Astrocyte (in vitro differentiated cells and primary cell): ENCODE results near the gene CTSZ. TPM values are rescaled to one million over a fixed set of nuclear protein-coding genes. Genes with fewer than 3 reads are reported as not detected.
"Not testable (repeated sequence)": the region's sequence is repeated elsewhere in the genome, so short reads cannot be mapped to it uniquely, and the experiment has no call there.

Source experiments
- DNase-seq: peaks from one replicate; pipeline ENCODE4 v3.0.0-alpha.2; 2010; ENCODE audit warnings: low read depth
- FAIRE-seq: peaks from 2 replicates; lab custom pipeline; 2011; peaks lifted over from hg19 to GRCh38; lab: Jason Lieb, UNC
- H2AFZ ChIP-seq: 2 replicates; pipeline ENCODE4 v1.6.0; 2012; ENCODE audit warnings: low read depth, low read length, inconsistent platforms
- H3K27ac ChIP-seq: 2 replicates; pipeline ENCODE4 v1.5.1; 2011; ENCODE audit warnings: low read depth, low read length, inconsistent platforms
- H3K27me3 ChIP-seq: 2 replicates; pipeline ENCODE4 v1.6.0; 2011; ENCODE audit warnings: low read length, inconsistent platforms; ENCODE audit not compliant: insufficient read depth
- H3K36me3 ChIP-seq: 2 replicates; pipeline ENCODE4 v1.5.1; 2011; ENCODE audit warnings: low read length, inconsistent platforms; ENCODE audit not compliant: insufficient read depth
- H3K4me1 ChIP-seq: 2 replicates; pipeline ENCODE4 v1.5.1; 2011; ENCODE audit warnings: low read length, inconsistent platforms; ENCODE audit not compliant: insufficient read depth
- H3K4me2 ChIP-seq: 2 replicates; pipeline ENCODE4 v1.6.0; 2012; ENCODE audit warnings: low read length, inconsistent platforms
- H3K4me3 ChIP-seq: 2 replicates; pipeline ENCODE4 v1.5.1; 2011; ENCODE audit warnings: low read depth, mild to moderate bottlenecking, low read length, inconsistent platforms; ENCODE audit not compliant: insufficient read depth
- H3K79me2 ChIP-seq: 2 replicates; pipeline ENCODE4 v1.6.0; 2012; ENCODE audit warnings: mild to moderate bottlenecking, low read length, inconsistent platforms; ENCODE audit not compliant: insufficient read depth
- H3K9ac ChIP-seq: 2 replicates; pipeline ENCODE4 v1.6.0; 2012; ENCODE audit warnings: mild to moderate bottlenecking, low read length, inconsistent platforms
- H3K9me3 ChIP-seq: 2 replicates; pipeline ENCODE4 v1.5.1; 2012; ENCODE audit warnings: low read depth, mild to moderate bottlenecking, low read length, inconsistent platforms; ENCODE audit not compliant: insufficient read depth
- H4K20me1 ChIP-seq: 2 replicates; pipeline ENCODE4 v1.6.0; 2012; ENCODE audit warnings: low read length, inconsistent platforms; ENCODE audit not compliant: insufficient read depth
- H3K27ac Mint-ChIP-seq: one replicate; pipeline ENCODE4 v1.8.0; 2021; ENCODE audit warnings: mild to moderate bottlenecking, mixed read lengths; ENCODE audit not compliant: unreplicated experiment
- H3K27me3 Mint-ChIP-seq: one replicate; pipeline ENCODE4 v1.8.0; 2021; ENCODE audit warnings: low read depth, mixed read lengths; ENCODE audit not compliant: unreplicated experiment
- H3K36me3 Mint-ChIP-seq: one replicate; pipeline ENCODE4 v1.8.0; 2021; ENCODE audit warnings: low read depth, mixed read lengths; ENCODE audit not compliant: unreplicated experiment
- H3K4me1 Mint-ChIP-seq: one replicate; pipeline ENCODE4 v1.8.0; 2021; ENCODE audit warnings: low read depth, mixed read lengths; ENCODE audit not compliant: unreplicated experiment
- H3K4me3 Mint-ChIP-seq: one replicate; pipeline ENCODE4 v1.8.0; 2021; ENCODE audit warnings: mild to moderate bottlenecking, moderate library complexity, mixed read lengths; ENCODE audit not compliant: unreplicated experiment
- H3K9me3 Mint-ChIP-seq: one replicate; pipeline ENCODE4 v1.8.0; 2021; ENCODE audit warnings: mild to moderate bottlenecking, mixed read lengths; ENCODE audit not compliant: unreplicated experiment
- CTCF ChIP-seq: IDR thresholded peaks from 2 replicates; pipeline ENCODE4 v1.5.1; 2011; ENCODE audit warnings: low read depth, mild to moderate bottlenecking, inconsistent platforms, low read length, moderate library complexity; ENCODE audit not compliant: insufficient read depth
- EZH2 ChIP-seq: IDR thresholded peaks from 2 replicates; pipeline ENCODE4 v1.6.1; 2012; ENCODE audit warnings: mild to moderate bottlenecking, low read length, inconsistent platforms; ENCODE audit not compliant: insufficient read depth
- total RNA-seq: library from RNA; stranded (reverse); gene quantifications from 2 replicates; pipeline ENCODE4 v1.2.1, GENCODE V29; 2021

Gene CTSZ
- total RNA-seq, 1 donor from 2014 or later, result 112 TPM

GRCh38 chr20:58950603-58951002 is 56.5 kb downstream of the CTSZ start:
- Histone ChIP-seq H3K27me3 (no peaks in the 10 kb centered on the region), H4K20me1 (no peaks in the 10 kb centered on the region), H3K4me1 (no peaks in the 10 kb centered on the region), H3K79me2 (no peaks in the 10 kb centered on the region), H3K9me3 (no peaks in the 10 kb centered on the region), H3K4me2 (no peak overlapping the region), H3K36me3 (no peaks in the 10 kb centered on the region), H3K9ac (no peak overlapping the region), H3K4me3 (no peak overlapping the region), H2AFZ (no peak overlapping the region), H3K27ac (no peak overlapping the region)
- Mint-ChIP-seq H3K4me3 (no peak overlapping the region), H3K27me3 (peaks cover 2% of the 10 kb centered on the region), H3K4me1 (no peaks in the 10 kb centered on the region), H3K27ac (no peak overlapping the region), H3K9me3 (no peaks in the 10 kb centered on the region), H3K36me3 (no peaks in the 10 kb centered on the region)
- DNase-seq (no peak), FAIRE-seq (no peak)
- no peak for TF ChIP-seq EZH2

- FAIRE-seq, H3K4me1 ChIP-seq, H4K20me1 ChIP-seq, H3K27me3 ChIP-seq, H3K4me2 ChIP-seq, H3K4me3 ChIP-seq, H3K9me3 Mint-ChIP-seq, H3K4me3 Mint-ChIP-seq, H3K36me3 Mint-ChIP-seq, H3K4me1 Mint-ChIP-seq, H3K79me2 ChIP-seq, H3K27me3 Mint-ChIP-seq, DNase-seq, H2AFZ ChIP-seq, H3K36me3 ChIP-seq, H3K27ac ChIP-seq, H3K9me3 ChIP-seq, H3K9ac ChIP-seq, H3K27ac Mint-ChIP-seq: not testable (repeated sequence)
Measured at GRCh38 chr20:58947797-58948388, 59.2 kb downstream of the CTSZ start.

GRCh38 chr20:58945965-58946631 is 61.0 kb downstream of the CTSZ start:
- Mint-ChIP-seq H3K4me3 (no peak overlapping the region), H3K27ac (no peak overlapping the region), H3K27me3 (peaks cover 5% of the 10 kb centered on the region), H3K9me3 (no peaks in the 10 kb centered on the region), H3K36me3 (no peaks in the 10 kb centered on the region), H3K4me1 (no peaks in the 10 kb centered on the region)
- DNase-seq (no peak), FAIRE-seq (no peak)
- no peak overlapping the region for H2AFZ ChIP-seq
- no peaks in the 10 kb centered on the region for H3K27me3 ChIP-seq
- TF ChIP-seq CTCF, result no peak
- no peak for TF ChIP-seq EZH2
- no peak overlapping the region for H3K4me2 ChIP-seq
- H3K9ac ChIP-seq, result no peak overlapping the region
- H3K79me2 ChIP-seq, result no peaks in the 10 kb centered on the region
- H3K9me3 ChIP-seq, result no peaks in the 10 kb centered on the region
- H3K36me3 ChIP-seq, result no peaks in the 10 kb centered on the region
- no peaks in the 10 kb centered on the region for H4K20me1 ChIP-seq
- no peak overlapping the region for H3K4me3 ChIP-seq
- no peaks in the 10 kb centered on the region for H3K4me1 ChIP-seq
- H3K27ac ChIP-seq, result no peak overlapping the region

Other genes with a start within 250 kb of the CTSZ start
- 2.8 and 3.8 TPM in 2 replicates for gene GNAS-AS1, start 156.4 kb downstream of the CTSZ start, total RNA-seq
- 1,937 and 2,003 TPM in 2 replicates for gene GNAS, start 154.5 kb downstream of the CTSZ start, total RNA-seq
- 56.7 and 70.4 TPM in 2 replicates for gene NELFCD, start 26.0 kb downstream of the CTSZ start, total RNA-seq
- not detected in 2 replicates for gene TUBB1, start 12.2 kb upstream of the CTSZ start, total RNA-seq
- gene ATP5F1E, start 25.1 kb upstream of the CTSZ start, total RNA-seq, result 91.0 and 94.4 TPM in 2 replicates
- 55.1 and 68.8 TPM in 2 replicates for gene PRELID3B, start 35.5 kb upstream of the CTSZ start, total RNA-seq
- gene ZNF831, start 156.6 kb upstream of the CTSZ start, total RNA-seq, result not detected in 2 replicates